ENCODE measurements around the gene PLAC1. TPM values are rescaled to one million over a fixed set of nuclear protein-coding genes. Genes with fewer than 3 reads are reported as not detected.

Gene PLAC1
- total RNA-seq, 1 experiment from 2014 or later, result 0.34 TPM

DNA sequence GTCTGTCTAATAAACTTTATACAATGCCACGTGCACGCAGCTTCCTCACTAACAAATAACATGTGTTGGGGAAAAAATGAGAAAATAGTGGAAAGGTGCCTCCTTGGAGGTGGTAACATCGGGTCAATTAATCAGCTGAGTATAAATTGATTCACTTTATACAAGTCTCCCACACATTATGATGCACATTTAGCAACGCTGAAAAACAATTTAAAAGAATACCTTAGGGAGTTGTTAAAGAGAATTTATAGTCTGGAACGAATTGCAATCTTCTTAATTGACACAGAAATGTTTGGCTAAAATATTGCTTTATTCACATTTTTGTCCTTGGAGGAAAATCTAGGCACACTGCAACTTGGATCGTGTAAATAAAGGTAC is 114.1 kb downstream of the PLAC1 start:
- Histone ChIP-seq H3K4me3 (replicated peaks in 1 of 2; ENCODE audit: low read depth in 1 of 2, low read length in 2 of 2) (no peak overlapping the region), H3K9ac (ENCODE audit: low read length) (no peak overlapping the region)
- RAD21 ChIA-PET (ENCODE audit: low non-redundant PET in 1 of 2, low total read pairs in 2 of 2, uncharacterized antibody in 2 of 2, unreplicated experiment in 2 of 2), result no interaction called here

GRCh38 chrX:134543288-134543687 is 115.0 kb downstream of the PLAC1 start:
- peaks cover 0 to 9% of the 10 kb centered on the region in 2 experiments; a peak in 2 of 4 replicates for H3K4me1 ChIP-seq (ENCODE audit: control insufficient read depth in 1 of 2, insufficient read depth in 2 of 2, low read length in 2 of 2)
- TF ChIP-seq MAX (IDR thresholded peaks at IDR 0.05) (no peak), SRF (IDR thresholded peaks at IDR 0.05; ENCODE audit: low read depth) (no peak), RAD21 (IDR thresholded peaks at IDR 0.05; ENCODE audit: low read depth) (no peak), EZH2 (IDR thresholded peaks at IDR 0.05) (no peak), ELF1 (IDR thresholded peaks at IDR 0.05; ENCODE audit: borderline replicate concordance, low read depth) (no peak), YY1 (IDR thresholded peaks at IDR 0.05; ENCODE audit: extremely low read depth, insufficient replicate concordance, low read depth, low read length) (no peak), ZNF274 (IDR thresholded peaks at IDR 0.05; ENCODE audit: low read depth, low read length) (no peak), POLR2A (IDR thresholded peaks at IDR 0.05; ENCODE audit: borderline replicate concordance, extremely low read depth, insufficient read depth, insufficient read length) (no peak), TCF7L2 (IDR thresholded peaks at IDR 0.05; ENCODE audit: borderline replicate concordance, extremely low read depth, insufficient read depth, insufficient read length) (no peak), EGR1 (IDR thresholded peaks at IDR 0.05; ENCODE audit: low read depth) (no peak), CEBPB (IDR thresholded peaks at IDR 0.05; ENCODE audit: low read depth) (no peak), ZBTB33 (IDR thresholded peaks at IDR 0.05; ENCODE audit: extremely low read depth, insufficient replicate concordance, low read length) (no peak)
- TF ChIP-seq, protein P1, sequence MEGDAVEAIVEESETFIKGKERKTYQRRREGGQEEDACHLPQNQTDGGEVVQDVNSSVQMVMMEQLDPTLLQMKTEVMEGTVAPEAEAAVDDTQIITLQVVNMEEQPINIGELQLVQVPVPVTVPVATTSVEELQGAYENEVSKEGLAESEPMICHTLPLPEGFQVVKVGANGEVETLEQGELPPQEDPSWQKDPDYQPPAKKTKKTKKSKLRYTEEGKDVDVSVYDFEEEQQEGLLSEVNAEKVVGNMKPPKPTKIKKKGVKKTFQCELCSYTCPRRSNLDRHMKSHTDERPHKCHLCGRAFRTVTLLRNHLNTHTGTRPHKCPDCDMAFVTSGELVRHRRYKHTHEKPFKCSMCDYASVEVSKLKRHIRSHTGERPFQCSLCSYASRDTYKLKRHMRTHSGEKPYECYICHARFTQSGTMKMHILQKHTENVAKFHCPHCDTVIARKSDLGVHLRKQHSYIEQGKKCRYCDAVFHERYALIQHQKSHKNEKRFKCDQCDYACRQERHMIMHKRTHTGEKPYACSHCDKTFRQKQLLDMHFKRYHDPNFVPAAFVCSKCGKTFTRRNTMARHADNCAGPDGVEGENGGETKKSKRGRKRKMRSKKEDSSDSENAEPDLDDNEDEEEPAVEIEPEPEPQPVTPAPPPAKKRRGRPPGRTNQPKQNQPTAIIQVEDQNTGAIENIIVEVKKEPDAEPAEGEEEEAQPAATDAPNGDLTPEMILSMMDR (IDR thresholded peaks at IDR 0.05 in 2 of 3, conservative IDR thresholded peaks at IDR 0.05 in 1 of 3; ENCODE audit: borderline replicate concordance in 1 of 3, insufficient read depth in 1 of 3, low read depth in 2 of 3, low read length in 2 of 3), result no peak
- TF ChIP-seq, protein P2, sequence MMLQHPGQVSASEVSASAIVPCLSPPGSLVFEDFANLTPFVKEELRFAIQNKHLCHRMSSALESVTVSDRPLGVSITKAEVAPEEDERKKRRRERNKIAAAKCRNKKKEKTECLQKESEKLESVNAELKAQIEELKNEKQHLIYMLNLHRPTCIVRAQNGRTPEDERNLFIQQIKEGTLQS (IDR thresholded peaks at IDR 0.05), result no peak

More for the DNA sequence above, 114.1 kb downstream of the PLAC1 start:
- Histone ChIP-seq H3K36me3 (ENCODE audit: control insufficient read depth in 1 of 2, insufficient read depth in 2 of 2, low read length in 2 of 2) (no peaks in the 10 kb centered on the region), H3K27me3 (ENCODE audit: insufficient read depth, low read length) (0 out of 2 replicates have a peak, but pooled peaks cover 10% of the 10 kb centered on the region), H3K4me1 (ENCODE audit: control insufficient read depth in 1 of 2, insufficient read depth in 2 of 2, low read length in 2 of 2) (peaks cover 4 to 18% of the 10 kb centered on the region in 2 experiments; a peak in 3 of 4 replicates), H4K20me1 (ENCODE audit: insufficient read depth) (no peaks in the 10 kb centered on the region), H2AFZ (ENCODE audit: low read depth, low read length, poor library complexity, severe bottlenecking) (no peak overlapping the region), H3K4me2 (ENCODE audit: low read length) (no peak overlapping the region), H3K9me2 (ENCODE audit: insufficient read depth) (no peaks in the 10 kb centered on the region), H3K27ac (ENCODE audit: low read depth, low read length) (no peak overlapping the region), H3K9me3 (ENCODE audit: control insufficient read depth in 1 of 2, insufficient read depth in 1 of 2, low read depth in 1 of 2, low read length in 2 of 2) (no peaks in the 10 kb centered on the region), H3K79me2 (ENCODE audit: insufficient read depth, low read length) (no peaks in the 10 kb centered on the region)
- intact Hi-C loops (cut with micrococcal nuclease), result no loop called here
- DNase-seq (ENCODE audit: low read depth, low spot score) (no peak), ATAC-seq (no peak)
- TF ChIP-seq TCF7L2 (IDR thresholded peaks at IDR 0.05; ENCODE audit: borderline replicate concordance, extremely low read depth, insufficient read depth, insufficient read length) (no peak), RAD21 (IDR thresholded peaks at IDR 0.05; ENCODE audit: low read depth) (no peak), SRF (IDR thresholded peaks at IDR 0.05; ENCODE audit: low read depth) (no peak), SIN3A (IDR thresholded peaks at IDR 0.05; ENCODE audit: low read depth) (no peak)
- TF ChIP-seq, protein P2 (IDR thresholded peaks at IDR 0.05), result no peak
- CTCF ChIA-PET, result no interaction called here
- POLR2A ChIA-PET, result interaction anchor here (0.6 kb wide), 1 partner anchor 96 kb away, joined by 5 read pairs; no protein-coding TSS in a partner anchor
- no TSS peak for BruUV-seq (replicated peaks)

More at GRCh38 chrX:134543288-134543687, 115.0 kb downstream of the PLAC1 start:
- no peaks in the 10 kb centered on the region for H3K36me3 ChIP-seq (ENCODE audit: control insufficient read depth in 1 of 2, insufficient read depth in 2 of 2, low read length in 2 of 2)
- H2AFZ ChIP-seq (ENCODE audit: low read depth, low read length, poor library complexity, severe bottlenecking), result no peak overlapping the region
- no peaks in the 10 kb centered on the region for H3K9me2 ChIP-seq (ENCODE audit: insufficient read depth)
- H3K27ac ChIP-seq (ENCODE audit: low read depth, low read length), result no peak overlapping the region
- ChIA-PET POLR2A (interaction anchor here (0.6 kb wide), 1 partner anchor 95 kb away, joined by 5 read pairs; no protein-coding TSS in a partner anchor), CTCF (no interaction called here), RAD21 (ENCODE audit: low non-redundant PET in 1 of 2, low total read pairs in 2 of 2, uncharacterized antibody in 2 of 2, unreplicated experiment in 2 of 2) (no interaction called here)
- H3K9me3 ChIP-seq (ENCODE audit: control insufficient read depth in 1 of 2, insufficient read depth in 1 of 2, low read depth in 1 of 2, low read length in 2 of 2), result no peaks in the 10 kb centered on the region
- H4K20me1 ChIP-seq (ENCODE audit: insufficient read depth), result no peaks in the 10 kb centered on the region
- H3K9ac ChIP-seq (ENCODE audit: low read length), result no peak overlapping the region
- DNase-seq (ENCODE audit: low read depth, low spot score) (no peak), ATAC-seq (no peak)
- H3K4me3 ChIP-seq (replicated peaks in 1 of 2; ENCODE audit: low read depth in 1 of 2, low read length in 2 of 2), result no peak overlapping the region
- no TSS peak for BruUV-seq (replicated peaks)
- intact Hi-C loops (cut with micrococcal nuclease), result no loop called here
- no peak overlapping the region for H3K4me2 ChIP-seq (ENCODE audit: low read length)
- H3K27me3 ChIP-seq (ENCODE audit: insufficient read depth, low read length), result 0 out of 2 replicates have a peak, but pooled peaks cover 10% of the 10 kb centered on the region
- no peaks in the 10 kb centered on the region for H3K79me2 ChIP-seq (ENCODE audit: insufficient read depth, low read length)
